Caco-2 (cell line): ENCODE data around the gene SCD5. TPM values are rescaled to one million over a fixed set of nuclear protein-coding genes. Genes with fewer than 3 reads are reported as not detected.

Source experiments
- BruUV-seq: library from RNA; stranded (reverse); fragments of 400-500 nt; replicated peaks from 2 replicates; lab custom pipeline; 2021; lab: Mats Ljungman, UMichigan
- CTCF ChIA-PET: fragments of 300-600 bp; sonication (Branson Sonifier 250); formaldehyde crosslinking; loops from one replicate; lab custom pipeline; 2022; ENCODE audit warnings: antibody characterized with exemption; lab: Charles Lee
- POLR2A ChIA-PET: fragments of 300-600 bp; sonication (Branson Sonifier 250); formaldehyde crosslinking; loops from one replicate; lab custom pipeline; 2022; ENCODE audit warnings: antibody characterized with exemption; lab: Charles Lee
- DNase-seq, 2 experiments: peaks; one replicate each; pipeline versions ENCODE4 v3.0.0 to v3.0.0-alpha.2; 2020 to 2022
- H3K27me3 ChIP-seq: replicated peaks from 2 replicates; pipeline ENCODE4 v1.6.0; 2011; ENCODE audit warnings: low read length; ENCODE audit not compliant: control insufficient read depth, insufficient read depth
- H3K36me3 ChIP-seq: 2 replicates; pipeline ENCODE4 v1.5.1; 2011; ENCODE audit warnings: low read length; ENCODE audit not compliant: control insufficient read depth, insufficient read depth
- H3K4me1 ChIP-seq: fragments of 250-450 bp; sonication (Bioruptor Pico); 2 replicates; pipeline ENCODE4 v1.5.1; 2020; ENCODE audit warnings: mild to moderate bottlenecking
- H3K4me3 ChIP-seq: 2 replicates; pipeline ENCODE4 v1.5.1; 2011; ENCODE audit warnings: low read depth, mild to moderate bottlenecking, control low read depth, low read length
- H3K9me3 ChIP-seq: fragments of 250-450 bp; sonication (Bioruptor Pico); 2 replicates; pipeline ENCODE4 v1.5.1; 2020; ENCODE audit warnings: mild to moderate bottlenecking, moderate library complexity
- H3K27ac Mint-ChIP-seq: one replicate; pipeline ENCODE4 v1.8.0; 2022; ENCODE audit warnings: mixed read lengths; ENCODE audit not compliant: unreplicated experiment
- H3K27me3 Mint-ChIP-seq: one replicate; pipeline ENCODE4 v1.8.0; 2022; ENCODE audit warnings: mixed read lengths; ENCODE audit not compliant: insufficient read depth, unreplicated experiment
- H3K36me3 Mint-ChIP-seq: one replicate; pipeline ENCODE4 v1.8.0; 2022; ENCODE audit warnings: mild to moderate bottlenecking, mixed read lengths; ENCODE audit not compliant: insufficient read depth, unreplicated experiment
- H3K4me1 Mint-ChIP-seq: one replicate; pipeline ENCODE4 v1.8.0; 2022; ENCODE audit warnings: low read depth, mixed read lengths; ENCODE audit not compliant: unreplicated experiment
- H3K4me3 Mint-ChIP-seq: one replicate; pipeline ENCODE4 v1.8.0; 2022; ENCODE audit warnings: mild to moderate bottlenecking, moderate library complexity, mixed read lengths; ENCODE audit not compliant: unreplicated experiment
- H3K9me3 Mint-ChIP-seq: one replicate; pipeline ENCODE4 v1.8.0; 2022; ENCODE audit warnings: mixed read lengths; ENCODE audit not compliant: unreplicated experiment
- CTCF ChIP-seq, 2 experiments: fragments of 200-600 bp in 1 of 2; IDR thresholded peaks; 1 replicate in 1 of 2; 2 replicates in 1 of 2; pipeline versions ENCODE4 v1.5.1 to v1.8.0; 2011 to 2022; ENCODE audit warnings: antibody characterized with exemption in 1 of 2, control low read depth in 1 of 2, inconsistent platforms in 1 of 2, low read depth in 1 of 2, low read length in 1 of 2, mild to moderate bottlenecking in 1 of 2, moderate library complexity in 1 of 2; ENCODE audit not compliant: insufficient read depth in 1 of 2, severe bottlenecking in 1 of 2, unreplicated experiment in 1 of 2
- intact Hi-C: fragments of 100-400 bp; cut with micrococcal nuclease; formaldehyde crosslinking; loops from one replicate; pipeline ENCODE4 v1.10.0; 2022; ENCODE audit not compliant: unreplicated experiment
- total RNA-seq: library from RNA; stranded (reverse); gene quantifications from 2 replicates; pipeline ENCODE4 v1.2.3, GENCODE V29; 2022

Gene SCD5
- total RNA-seq, 1 experiment from 2014 or later = 2.7 TPM

GRCh38 chr4:82644734-82645126 lies 153.9 kb downstream of the SCD5 start:
- Histone ChIP-seq H3K4me3 (no peak overlapping the region), H3K36me3 (no peaks in the 10 kb centered on the region), H3K9me3 (no peaks in the 10 kb centered on the region), H3K4me1 (no peaks in the 10 kb centered on the region), H3K27me3 (no peaks in the 10 kb centered on the region)
- CTCF ChIA-PET = no interaction called here
- H3K27me3 Mint-ChIP-seq = no peaks in the 10 kb centered on the region
- DNase-seq = no peak
- intact Hi-C loops = no loop called here
- peaks cover 6% of the 10 kb centered on the region for H3K4me1 Mint-ChIP-seq
- no peak overlapping the region for H3K27ac Mint-ChIP-seq
- no peaks in the 10 kb centered on the region for H3K9me3 Mint-ChIP-seq
- BruUV-seq = no TSS peak
- no peak overlapping the region for H3K4me3 Mint-ChIP-seq
- no peak for TF ChIP-seq CTCF (IDR thresholded peaks at IDR 0.05; ENCODE audit: insufficient read depth in 1 of 2, low read depth in 1 of 2, low read length in 1 of 2, severe bottlenecking in 1 of 2, unreplicated experiment in 1 of 2)
- H3K36me3 Mint-ChIP-seq = peaks cover 6% of the 10 kb centered on the region
- POLR2A ChIA-PET = no interaction called here

- no TSS peak for BruUV-seq
- Mint-ChIP-seq H3K27ac (no peak overlapping the region), H3K4me3 (no peak overlapping the region), H3K27me3 (no peaks in the 10 kb centered on the region), H3K36me3 (peaks cover 6% of the 10 kb centered on the region), H3K9me3 (no peaks in the 10 kb centered on the region), H3K4me1 (peaks cover 6% of the 10 kb centered on the region)
- ChIA-PET POLR2A (no interaction called here), CTCF (no interaction called here)
- Histone ChIP-seq H3K27me3 (no peaks in the 10 kb centered on the region), H3K4me1 (no peaks in the 10 kb centered on the region), H3K9me3 (no peaks in the 10 kb centered on the region), H3K36me3 (no peaks in the 10 kb centered on the region), H3K4me3 (no peak overlapping the region)
- no peak for TF ChIP-seq CTCF (IDR thresholded peaks at IDR 0.05; ENCODE audit: insufficient read depth in 1 of 2, low read depth in 1 of 2, low read length in 1 of 2, severe bottlenecking in 1 of 2, unreplicated experiment in 1 of 2)
- no peak for DNase-seq
- intact Hi-C loops = no loop called here
Measured at GRCh38 chr4:82643994-82644733, 154.4 kb downstream of the SCD5 start.

DNA sequence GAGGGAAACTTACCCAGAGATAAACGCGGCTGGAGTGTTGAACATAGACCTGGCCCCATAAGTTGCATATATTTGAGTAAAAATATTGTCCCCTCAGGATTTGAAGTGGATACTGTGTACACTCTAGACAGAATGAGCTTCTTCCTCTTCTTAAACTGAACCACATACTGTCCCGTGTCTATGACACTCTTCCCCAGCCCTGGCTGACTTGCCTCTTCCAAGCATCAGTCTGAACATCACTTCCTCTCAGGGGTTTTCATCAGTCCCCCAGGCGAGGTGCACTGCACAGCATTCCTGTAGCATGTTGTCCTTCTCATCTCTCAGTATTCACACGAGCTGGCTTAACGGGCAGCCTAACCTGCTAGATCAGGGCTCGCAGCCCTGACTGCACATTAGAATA lies 156.3 kb downstream of the SCD5 start:
- TF ChIP-seq CTCF (IDR thresholded peaks at IDR 0.05; ENCODE audit: insufficient read depth in 1 of 2, low read depth in 1 of 2, low read length in 1 of 2, severe bottlenecking in 1 of 2, unreplicated experiment in 1 of 2) = no peak
- Mint-ChIP-seq H3K27me3 (no peaks in the 10 kb centered on the region), H3K4me1 (peaks cover 6% of the 10 kb centered on the region), H3K4me3 (no peak overlapping the region), H3K9me3 (no peaks in the 10 kb centered on the region), H3K27ac (no peak overlapping the region), H3K36me3 (peaks cover 6% of the 10 kb centered on the region)
- DNase-seq = no peak
- intact Hi-C loops = no loop called here
- Histone ChIP-seq H3K27me3 (no peaks in the 10 kb centered on the region), H3K9me3 (no peaks in the 10 kb centered on the region), H3K36me3 (no peaks in the 10 kb centered on the region), H3K4me3 (no peak overlapping the region), H3K4me1 (no peaks in the 10 kb centered on the region)
- no TSS peak for BruUV-seq
- CTCF ChIA-PET = no interaction called here
- POLR2A ChIA-PET = no interaction called here
